ENCODE data around the gene PSMD2.
A peak's percentile ranks its signal among the peaks of the same experiment; 100 is the strongest.
"Not testable (repeated sequence)": the region's sequence is repeated elsewhere in the genome, so short reads cannot be mapped to it uniquely, and the experiment has no call there.

The PSMD2 gene

GRCh38 chr3:184298759-184299487, at the start of gene PSMD2:
TSS of gene PSMD2 (plus strand) at chr3:184299241. CDS start at chr3:184299267, 26 bp downstream.
- DNase-seq: peak; percentile 94

DNA sequence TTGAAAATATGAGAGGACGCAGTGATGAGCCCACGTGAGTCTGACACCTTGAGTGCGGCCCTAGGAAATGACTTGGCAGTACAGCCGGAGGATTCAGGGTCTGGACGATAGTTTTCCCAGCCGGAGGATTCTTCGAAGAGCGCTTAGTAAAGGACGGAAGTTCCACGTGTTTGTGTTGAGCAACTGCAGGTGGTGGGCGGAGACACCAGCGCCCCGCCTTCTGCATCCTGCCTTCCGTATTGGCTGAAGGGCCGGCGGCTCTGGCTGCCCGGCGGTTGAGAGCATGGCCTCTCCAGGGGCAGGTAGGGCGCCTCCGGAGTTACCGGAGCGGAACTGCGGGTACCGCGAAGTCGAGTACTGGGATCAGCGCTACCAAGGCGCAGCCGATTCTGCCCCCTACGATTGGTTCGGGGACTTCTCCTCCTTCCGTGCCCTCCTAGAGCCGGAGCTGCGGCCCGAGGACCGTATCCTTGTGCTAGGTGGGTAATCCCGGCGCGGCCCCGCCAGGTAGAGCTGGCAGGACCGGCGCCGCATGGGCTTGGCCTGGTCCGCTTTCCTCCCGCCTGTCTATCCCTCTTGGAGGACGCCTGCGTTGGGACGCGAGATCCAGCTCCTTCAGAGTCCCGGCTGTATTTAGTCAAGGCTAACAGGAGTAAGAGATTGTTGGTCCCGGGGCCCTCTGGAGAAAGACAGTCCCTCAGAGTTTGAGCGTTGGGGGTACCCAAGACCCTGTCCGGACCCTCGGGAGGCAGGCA, 49.5 kb upstream of the PSMD2 start, which contains the start of gene EEF1AKMT4:
Gene EEF1AKMT4, plus strand, starts transcription at position 261 of the 755 bp plus-strand sequence. Its CDS starts 23 bp downstream, at position 284.
- peak; percentile 98 for DNase-seq

DNA sequence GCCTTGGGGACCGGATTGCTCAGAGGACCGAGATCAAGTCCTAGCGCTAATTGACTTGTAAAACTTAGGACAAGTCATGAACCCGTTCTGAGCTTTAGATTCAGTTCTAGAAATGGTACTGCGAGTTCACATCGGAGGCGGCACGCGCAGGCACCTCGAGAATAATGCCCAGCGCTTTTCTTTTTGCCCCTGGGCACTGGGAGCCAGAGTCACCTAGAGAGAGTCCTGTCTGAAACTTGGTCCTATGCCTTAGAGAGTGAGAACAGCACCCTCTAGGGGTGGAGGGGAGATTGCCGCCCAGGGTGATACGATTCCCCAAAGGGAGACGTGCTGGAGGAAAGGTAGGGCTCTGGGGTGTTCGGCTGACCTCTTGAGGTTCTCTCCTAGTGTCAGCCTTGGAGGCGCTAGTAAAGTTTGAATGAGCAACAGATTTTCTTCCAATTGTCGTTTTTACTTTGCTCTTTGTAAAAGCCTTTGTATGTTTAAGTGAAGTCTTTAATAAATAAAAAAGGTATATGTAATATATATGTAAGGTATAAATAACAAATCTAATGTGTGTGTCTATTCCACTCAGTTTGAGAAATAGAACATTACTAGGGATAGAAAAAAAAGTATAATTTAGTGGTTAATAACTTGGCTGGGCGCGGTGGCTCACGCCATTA, 48.7 kb upstream of the PSMD2 start:
- DNase-seq: peak; percentile 72

GRCh38 chr3:184255291-184256039, 43.6 kb upstream of the PSMD2 start:
- DNase-seq: no peak

GRCh38 chr3:184257083-184257915, 41.7 kb upstream of the PSMD2 start:
- no peak for DNase-seq

DNA sequence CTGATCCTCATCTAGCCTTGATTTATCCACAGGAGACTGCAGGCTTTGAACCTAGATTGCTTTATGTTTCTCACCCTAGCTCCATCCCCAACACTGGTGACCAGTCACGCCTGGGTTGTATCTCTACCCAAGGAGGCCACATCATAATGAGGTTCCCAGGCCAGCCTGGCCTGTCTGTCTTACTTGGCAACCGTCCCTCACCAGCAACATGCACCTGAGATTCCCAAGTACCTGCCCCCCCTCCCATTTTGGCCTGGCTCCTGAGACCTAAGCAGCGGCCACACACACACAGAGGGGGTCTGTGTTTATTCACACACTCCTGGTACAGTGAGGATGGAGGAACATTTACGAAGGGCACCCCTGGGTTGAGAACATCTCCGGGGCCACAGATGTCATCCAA, 40.1 kb upstream of the PSMD2 start:
- DNase-seq: no peak

DNA sequence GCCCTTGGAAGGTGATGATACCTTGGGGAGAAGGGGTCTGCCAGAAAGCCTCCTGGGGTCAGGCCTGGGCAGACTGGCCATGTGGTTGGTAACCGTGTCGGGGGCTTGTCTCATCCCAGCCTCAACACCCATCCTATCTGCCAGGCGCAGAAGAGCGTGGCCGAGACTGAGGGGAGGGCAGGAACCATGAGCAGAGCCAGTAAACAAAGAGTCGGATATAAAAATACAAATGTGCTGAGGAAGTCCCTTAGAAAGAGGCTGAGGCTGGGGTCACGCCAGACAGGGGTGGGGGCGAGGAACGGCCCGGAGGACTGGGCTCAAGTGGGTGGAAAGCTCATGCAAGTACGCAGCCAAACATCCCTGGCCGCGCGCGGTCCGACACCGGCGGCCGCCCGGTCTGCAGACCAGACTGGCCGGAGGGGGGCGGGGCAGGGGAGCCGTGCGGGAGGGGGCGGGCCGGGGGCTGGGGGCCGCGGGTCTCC, 39.6 kb upstream of the PSMD2 start:
- no peak for DNase-seq

DNA sequence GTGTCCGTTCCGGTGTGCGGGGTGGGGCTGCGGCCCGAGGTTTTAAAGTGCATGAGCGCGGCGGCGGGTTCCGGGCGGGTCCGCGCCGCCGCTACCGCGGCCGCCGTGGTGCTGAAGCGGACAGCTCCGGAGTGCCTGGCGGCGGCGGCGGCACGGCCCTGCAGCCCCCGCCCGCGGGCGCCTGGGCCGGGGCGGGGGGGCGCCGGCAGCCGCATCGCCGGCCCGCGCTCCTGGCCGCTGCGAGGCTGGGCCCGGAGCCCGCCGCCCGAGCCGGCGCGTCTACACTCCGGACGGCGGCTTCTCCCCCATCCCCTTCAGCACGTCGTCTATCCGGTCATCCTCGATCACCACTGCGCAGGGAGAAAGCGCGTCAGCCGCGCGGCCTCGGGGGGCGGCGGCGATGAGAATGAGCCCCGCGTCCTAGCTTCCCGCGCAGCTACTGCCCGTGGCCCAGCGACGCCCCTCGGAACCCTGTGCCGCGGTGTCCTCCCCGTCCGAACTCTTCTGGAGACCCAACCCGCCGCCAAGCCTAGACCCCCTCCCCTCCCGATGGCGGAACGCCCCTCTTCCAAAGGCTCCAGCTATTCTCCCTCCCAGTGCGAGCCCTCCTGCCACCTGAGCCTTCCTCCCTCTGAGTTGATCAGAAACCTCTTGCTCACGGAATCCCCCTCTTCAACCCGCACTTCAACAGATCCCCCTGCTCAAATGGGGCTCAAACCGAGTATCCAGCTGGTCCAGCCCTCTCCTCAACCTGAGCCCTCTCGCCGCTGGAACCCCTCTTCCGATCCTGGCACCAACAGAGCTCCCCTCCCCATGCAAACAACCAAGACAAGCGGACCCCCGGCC, 38.9 kb upstream of the PSMD2 start:
- DNase-seq: no peak

DNA sequence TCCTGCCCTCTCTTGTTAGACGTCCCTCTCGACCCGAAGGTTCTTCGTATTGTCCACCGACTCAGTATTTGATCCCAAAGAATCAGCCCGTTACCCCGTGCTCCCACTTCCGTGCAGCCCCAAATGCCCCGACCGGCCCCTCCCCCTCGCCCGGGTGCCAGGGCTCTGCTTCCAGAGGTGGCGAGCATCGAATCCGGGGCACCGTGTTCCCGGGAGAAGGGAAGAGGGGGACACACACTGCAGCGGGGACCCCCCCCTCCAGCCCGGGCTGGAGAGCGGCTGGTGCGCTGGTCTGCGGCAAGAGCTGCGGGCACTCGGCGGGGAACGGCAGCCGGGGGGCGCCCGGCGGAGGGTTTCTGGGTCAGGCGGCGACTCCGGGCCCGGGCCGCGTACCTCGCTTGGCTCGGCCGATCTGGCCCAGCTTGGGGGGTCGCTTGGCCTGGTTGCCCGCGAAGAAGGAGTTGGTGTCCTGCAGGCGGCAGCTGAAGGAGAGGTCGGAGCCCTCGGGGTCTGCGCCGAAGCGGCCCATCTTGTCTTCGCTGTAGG, 38.2 kb upstream of the PSMD2 start:
- no peak for DNase-seq

DNA sequence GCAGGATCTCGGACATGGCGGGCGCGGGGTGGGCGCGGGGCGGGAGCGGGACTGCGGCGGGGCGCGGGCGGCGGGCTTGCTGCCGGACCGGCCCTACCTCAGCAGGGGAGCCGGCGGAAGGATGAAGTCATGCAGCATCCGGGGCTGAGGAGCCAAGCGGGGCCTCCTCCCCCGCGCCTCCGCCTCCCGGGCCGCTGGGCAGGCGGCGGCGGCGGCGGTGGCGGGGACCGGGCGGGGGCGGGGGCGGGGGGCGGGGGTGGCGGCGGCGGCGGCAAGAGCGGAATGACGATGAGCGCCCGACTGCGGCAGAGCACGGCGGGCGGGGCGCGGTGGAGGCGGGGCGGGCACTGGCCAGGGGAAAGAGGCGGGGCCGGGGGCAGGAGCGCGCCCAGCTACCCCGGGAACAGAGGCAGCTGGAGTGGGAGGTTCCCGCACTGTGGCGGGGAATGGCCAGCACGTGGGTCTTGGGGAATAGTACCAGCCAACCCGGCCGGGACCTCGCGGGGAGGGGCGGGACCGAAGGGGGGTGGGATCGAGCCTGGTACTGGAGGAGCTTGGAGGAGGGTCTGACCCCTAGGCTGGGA, 37.7 kb upstream of the PSMD2 start, which contains the start of gene CAMK2N2:
Gene CAMK2N2, minus strand, starts transcription at position 284 of the 584 bp plus-strand sequence. Its CDS starts 268 bp downstream, at position 16.
- DNase-seq: peak; percentile 92

GRCh38 chr3:184261854-184262763, 36.9 kb upstream of the PSMD2 start:
- no peak for DNase-seq

DNA sequence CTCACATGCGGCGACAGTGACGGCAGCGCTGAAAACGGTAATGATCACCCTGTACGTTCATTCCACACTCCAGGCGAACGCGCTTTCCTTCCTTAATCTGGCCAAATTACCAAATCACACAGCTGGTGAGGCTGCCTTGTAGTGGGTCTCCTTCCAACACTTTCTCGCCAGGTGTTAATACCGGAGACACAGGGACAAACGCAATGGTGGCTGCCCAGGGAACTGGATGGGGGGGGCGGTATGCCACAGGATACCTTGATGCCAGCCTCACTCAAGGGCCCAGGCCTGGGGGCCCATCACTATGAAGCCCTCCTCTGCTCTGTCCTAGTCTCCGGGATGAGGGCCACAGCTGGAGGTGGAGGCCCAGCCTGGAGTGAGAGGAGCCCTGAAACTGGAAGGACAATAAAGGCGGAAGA, 36.3 kb upstream of the PSMD2 start:
- no peak for DNase-seq

- DNase-seq: not testable (repeated sequence)
Measured at GRCh38 chr3:184267249-184267648, 31.8 kb upstream of the PSMD2 start.

GRCh38 chr3:184272269-184272668, 26.8 kb upstream of the PSMD2 start:
- DNase-seq: no peak

DNA sequence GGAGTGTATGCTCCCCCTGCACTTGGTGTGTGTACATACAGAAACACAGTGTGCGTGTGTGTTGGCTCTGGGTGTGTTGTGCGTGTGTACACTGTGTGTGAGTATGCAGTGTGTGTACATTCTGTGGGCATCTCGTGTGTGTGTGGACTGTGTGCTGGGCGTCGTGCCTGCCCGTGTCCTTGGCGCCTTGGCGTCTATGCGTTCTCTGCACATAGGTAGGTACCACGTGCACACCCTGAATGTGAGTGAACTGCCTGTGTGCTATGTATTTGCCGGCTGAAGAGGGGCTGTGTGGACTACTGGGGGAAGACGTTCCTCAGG, 23.7 kb upstream of the PSMD2 start:
- DNase-seq: no peak

DNA sequence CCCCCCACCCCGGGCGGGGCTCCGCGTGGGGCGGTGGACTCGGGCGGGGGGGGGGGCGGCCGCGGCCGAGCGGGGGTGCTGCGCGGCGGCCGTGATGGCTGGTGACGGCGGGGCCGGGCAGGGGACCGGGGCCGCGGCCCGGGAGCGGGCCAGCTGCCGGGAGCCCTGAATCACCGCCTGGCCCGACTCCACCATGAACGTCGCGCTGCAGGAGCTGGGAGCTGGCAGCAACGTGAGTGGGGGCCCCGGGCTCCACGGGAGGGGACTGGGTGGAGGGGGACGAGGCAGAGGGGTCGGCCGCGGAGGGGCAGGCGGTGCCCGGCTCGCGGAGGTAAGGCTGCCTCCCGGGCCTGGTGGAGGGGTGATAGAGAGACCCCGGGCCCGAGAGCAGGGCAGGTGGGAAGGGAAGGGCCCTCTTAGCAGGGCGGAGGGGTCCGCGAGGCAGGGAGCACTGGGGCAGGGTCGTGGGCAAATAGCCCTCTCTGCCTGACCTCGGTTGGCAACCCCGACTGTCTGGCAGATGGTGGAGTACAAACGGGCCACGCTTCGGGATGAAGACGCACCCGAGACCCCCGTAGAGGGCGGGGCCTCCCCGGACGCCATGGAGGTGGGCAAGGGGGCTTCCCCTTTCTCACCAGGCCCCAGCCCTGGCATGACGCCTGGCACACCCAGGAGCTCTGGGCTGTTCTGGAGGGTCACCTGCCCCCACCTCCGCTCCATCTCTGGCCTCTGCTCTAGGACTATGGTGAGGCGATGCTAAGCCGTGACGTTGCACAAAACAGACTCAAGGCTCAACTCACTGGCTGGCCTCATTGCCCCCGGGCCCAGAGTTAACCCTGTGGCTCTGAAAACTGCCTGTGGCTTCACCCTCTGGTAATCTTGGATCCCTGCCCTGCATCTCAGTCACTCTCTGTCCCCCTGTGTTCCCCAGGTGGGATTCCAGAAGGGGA, 22.8 kb upstream of the PSMD2 start, which contains the start of gene ECE2:
Gene ECE2, plus strand, starts transcription at position 62 of the 950 bp plus-strand sequence. Its CDS starts 132 bp downstream, at position 194.
- DNase-seq: no peak

DNA sequence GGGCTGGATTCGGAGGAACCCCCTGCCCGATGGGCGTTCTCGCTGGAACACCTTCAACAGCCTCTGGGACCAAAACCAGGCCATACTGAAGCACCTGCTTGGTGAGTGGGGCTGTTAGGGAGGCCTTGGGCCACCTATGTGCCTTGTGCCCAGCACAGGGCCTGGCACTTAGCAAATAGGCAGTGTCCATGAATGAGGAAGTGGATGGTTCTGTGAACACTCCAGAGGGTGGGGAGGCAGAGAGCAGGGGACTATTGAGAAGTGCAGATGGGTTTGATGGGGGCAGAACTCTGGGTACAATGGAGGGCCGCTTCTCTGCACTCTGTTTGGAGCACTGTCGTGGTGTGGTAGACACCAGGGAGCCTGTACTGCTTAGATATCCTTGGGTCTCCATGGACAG, 21.7 kb upstream of the PSMD2 start:
- DNase-seq: no peak

DNA sequence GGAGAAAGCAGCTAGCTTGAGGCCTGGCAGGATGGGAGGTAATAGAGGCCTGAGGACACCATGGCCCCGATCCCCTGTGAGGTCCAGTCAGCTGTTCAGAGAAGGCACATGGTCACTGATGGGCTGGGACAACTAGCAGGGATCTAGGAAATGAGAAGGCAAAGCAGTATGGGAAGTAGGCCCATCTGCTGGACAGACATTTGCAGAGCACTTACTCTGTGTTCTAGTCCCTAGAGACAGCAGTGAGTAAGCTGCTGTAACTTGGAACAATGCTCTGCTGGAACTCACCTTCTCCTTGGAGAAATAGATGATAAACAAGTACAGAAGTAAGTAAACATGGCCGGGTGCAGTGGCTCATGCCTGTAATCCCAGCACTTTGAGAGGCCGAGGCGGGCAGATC, 16.1 kb upstream of the PSMD2 start:
- DNase-seq: no peak

Data from NCI-H446 treated with DMSO at 0.1 percent for 48 hours (cell line).